ENCODE results near the gene MANBA. TPM values are rescaled to one million over a fixed set of nuclear protein-coding genes. Genes with fewer than 3 reads are reported as not detected.

Gene MANBA
- total and polyA plus RNA-seq, 12 donors = 8.9 to 47.7 (median 27.7) TPM

DNA sequence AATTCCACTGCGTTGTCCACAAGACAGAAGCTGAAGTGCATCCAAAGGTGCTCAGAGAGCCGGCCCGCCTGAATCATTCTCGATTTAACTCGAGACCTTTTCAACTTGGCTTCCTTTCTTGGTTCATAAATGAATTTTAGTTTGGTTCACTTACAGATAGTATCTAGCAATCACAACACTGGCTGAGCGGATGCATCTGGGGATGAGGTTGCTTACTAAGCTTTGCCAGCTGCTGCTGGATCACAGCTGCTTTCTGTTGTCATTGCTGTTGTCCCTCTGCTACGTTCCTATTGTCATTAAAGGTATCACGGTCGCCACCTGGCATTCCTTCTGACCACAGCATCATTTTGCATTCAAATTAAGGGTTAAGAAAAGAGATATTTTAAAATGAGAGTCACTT is 144.1 kb downstream of the MANBA start:
- no peak for DNase-seq
- TF ChIP-seq, protein P1, sequence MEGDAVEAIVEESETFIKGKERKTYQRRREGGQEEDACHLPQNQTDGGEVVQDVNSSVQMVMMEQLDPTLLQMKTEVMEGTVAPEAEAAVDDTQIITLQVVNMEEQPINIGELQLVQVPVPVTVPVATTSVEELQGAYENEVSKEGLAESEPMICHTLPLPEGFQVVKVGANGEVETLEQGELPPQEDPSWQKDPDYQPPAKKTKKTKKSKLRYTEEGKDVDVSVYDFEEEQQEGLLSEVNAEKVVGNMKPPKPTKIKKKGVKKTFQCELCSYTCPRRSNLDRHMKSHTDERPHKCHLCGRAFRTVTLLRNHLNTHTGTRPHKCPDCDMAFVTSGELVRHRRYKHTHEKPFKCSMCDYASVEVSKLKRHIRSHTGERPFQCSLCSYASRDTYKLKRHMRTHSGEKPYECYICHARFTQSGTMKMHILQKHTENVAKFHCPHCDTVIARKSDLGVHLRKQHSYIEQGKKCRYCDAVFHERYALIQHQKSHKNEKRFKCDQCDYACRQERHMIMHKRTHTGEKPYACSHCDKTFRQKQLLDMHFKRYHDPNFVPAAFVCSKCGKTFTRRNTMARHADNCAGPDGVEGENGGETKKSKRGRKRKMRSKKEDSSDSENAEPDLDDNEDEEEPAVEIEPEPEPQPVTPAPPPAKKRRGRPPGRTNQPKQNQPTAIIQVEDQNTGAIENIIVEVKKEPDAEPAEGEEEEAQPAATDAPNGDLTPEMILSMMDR (IDR thresholded peaks at IDR 0.05) = no peak
- no peak for ATAC-seq
- no peaks in the 10 kb centered on the region for H3K9me3 ChIP-seq
- H3K27ac ChIP-seq = no peak overlapping the region
- peaks cover 0 to 28% (median 7%) of the 10 kb centered on the region in 9 donors for H3K4me1 ChIP-seq
- intact Hi-C loops (cut with DNase I) = loop anchor here in 2 of 10 donors (5.0 to 10.0 kb wide), 3 partner anchors 162 to 391 kb away; no protein-coding TSS in a partner anchor
- no peaks in the 10 kb centered on the region for H3K27me3 ChIP-seq
- H3K36me3 ChIP-seq = peaks cover 0 to 59% (median 33%) of the 10 kb centered on the region in 9 donors
- WGBS, 2 donors = 61 to 72% methylated on average over 9 of the region's 9 CpGs
- H3K4me3 ChIP-seq = no peak overlapping the region

DNA sequence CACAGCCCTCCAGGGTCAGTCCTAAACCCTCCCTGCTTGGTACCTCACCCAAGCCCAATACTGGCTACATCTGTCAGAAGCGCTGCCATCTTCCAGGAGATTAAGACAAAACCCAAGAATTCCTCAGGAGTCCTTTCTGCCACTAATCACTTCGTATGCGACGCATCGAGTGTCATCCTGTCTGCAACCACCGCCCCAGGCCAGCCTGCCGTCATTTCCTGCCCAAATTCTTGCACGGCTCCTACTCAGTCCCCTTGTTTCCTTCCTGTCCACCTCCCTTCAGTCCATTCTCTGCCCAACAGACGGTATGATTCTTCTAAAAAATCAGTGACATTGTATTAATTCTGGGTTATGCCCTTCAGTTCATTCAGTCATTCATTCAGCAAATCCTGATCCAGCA is 146.0 kb downstream of the MANBA start:
- no peaks in the 10 kb centered on the region for H3K9me3 ChIP-seq
- 65 to 69% methylated on average over 9 of the region's 9 CpGs for WGBS, 2 donors
- peaks cover 0 to 19% (median 3%) of the 10 kb centered on the region in 9 donors for H3K4me1 ChIP-seq
- peak overlapping the region in 1 of 10 donors; percentile 39 for H3K4me3 ChIP-seq
- H3K36me3 ChIP-seq = peaks cover 0 to 78% (median 46%) of the 10 kb centered on the region in 9 donors
- TF ChIP-seq, protein P1 (IDR thresholded peaks at IDR 0.05) = no peak
- H3K27ac ChIP-seq = peak overlapping the region in 6 of 10 donors; percentile 3 to 79 (median 32)
- peak in 6 of 8 donors; percentile 24 to 61 (median 44) for ATAC-seq
- intact Hi-C loops (cut with DNase I) = loop anchor here in 4 of 10 donors (5.0 to 10.0 kb wide), 5 partner anchors 112 to 482 kb away; partner anchors contain the start of genes BDH2 (in 1 of the 4) and NFKB1 (in 1 of the 4)
- no peak for DNase-seq
- H3K27me3 ChIP-seq = no peaks in the 10 kb centered on the region

DNA sequence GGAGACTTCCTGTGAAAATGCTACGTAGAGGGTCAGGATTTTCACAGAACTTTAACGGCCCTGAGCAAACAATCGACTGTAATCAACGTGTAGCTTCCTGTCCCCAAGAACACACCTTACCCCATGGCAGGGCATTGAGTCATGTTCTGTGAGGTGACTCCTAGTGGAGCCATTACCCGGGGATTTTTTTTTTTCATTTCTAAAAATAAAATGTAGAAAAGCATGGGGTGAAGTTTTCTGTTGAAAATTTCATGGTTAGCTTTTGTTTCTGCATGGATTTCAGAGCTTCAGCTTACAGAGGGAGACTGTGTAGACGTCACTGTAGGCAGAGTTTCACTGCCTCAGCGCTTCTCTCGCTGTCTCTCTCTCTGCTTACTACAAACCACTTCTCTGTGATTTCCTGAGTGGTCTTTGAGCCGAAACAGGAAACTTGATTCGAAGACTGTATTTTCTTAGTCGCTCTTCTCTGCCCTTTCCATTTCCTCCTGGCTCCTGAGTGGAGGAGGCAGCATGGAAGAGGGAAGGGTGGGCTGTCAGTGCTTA is 147.9 kb downstream of the MANBA start:
- Histone ChIP-seq H3K27me3 (no peaks in the 10 kb centered on the region), H3K4me3 (peak overlapping the region in 1 of 10 donors; percentile 39), H3K36me3 (peaks cover 0 to 97% (median 60%) of the 10 kb centered on the region in 9 donors), H3K4me1 (peaks cover 0 to 19% (median 3%) of the 10 kb centered on the region in 9 donors), H3K9me3 (no peaks in the 10 kb centered on the region), H3K27ac (peak overlapping the region in 4 of 10 donors; percentile 20 to 79 (median 44))
- TF ChIP-seq, protein P1 (IDR thresholded peaks at IDR 0.05) = no peak
- 51 to 62% methylated on average over 11 of the region's 11 CpGs for WGBS, 2 donors
- DNase-seq (no peak), ATAC-seq (peak in 2 of 8 donors; percentile 38 to 44)
- intact Hi-C loops (cut with DNase I) = loop anchor here in 4 of 10 donors (5.0 to 10.0 kb wide), 4 partner anchors 111 to 484 kb away; partner anchors contain the start of genes BDH2 (in 1 of the 4) and NFKB1 (in 1 of the 4)

DNA sequence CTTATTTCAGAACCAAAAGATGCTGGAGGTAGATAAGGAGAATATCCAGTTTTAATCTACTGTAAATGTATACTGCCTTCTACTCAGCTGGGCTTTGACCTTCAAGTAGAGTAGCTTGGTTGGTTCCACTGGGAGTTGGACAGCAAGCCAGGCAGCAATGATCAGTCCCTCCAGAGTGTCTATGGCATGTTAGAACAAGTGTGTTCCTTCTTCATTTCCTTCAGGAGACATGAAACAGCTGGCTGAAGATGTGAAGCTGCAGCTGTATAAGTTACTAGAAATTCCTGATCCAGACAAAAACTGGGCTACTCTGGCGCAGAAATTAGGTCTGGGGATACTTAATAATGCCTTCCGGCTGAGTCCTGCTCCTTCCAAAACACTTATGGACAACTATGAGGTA is 148.6 kb downstream of the MANBA start:
- H3K36me3 ChIP-seq = peaks cover 0 to 100% (median 67%) of the 10 kb centered on the region in 9 donors
- intact Hi-C loops (cut with DNase I) = loop anchor here in 4 of 10 donors (5.0 to 10.0 kb wide), 4 partner anchors 110 to 485 kb away; partner anchors contain the start of genes BDH2 (in 1 of the 4) and NFKB1 (in 1 of the 4)
- 84 to 90% methylated on average over 2 of the region's 2 CpGs for WGBS, 2 donors
- H3K27me3 ChIP-seq = no peaks in the 10 kb centered on the region
- DNase-seq (no peak), ATAC-seq (no peak)
- H3K27ac ChIP-seq = peak overlapping the region in 3 of 10 donors; percentile 7 to 79 (median 55)
- H3K4me1 ChIP-seq = peaks cover 0 to 19% (median 3%) of the 10 kb centered on the region in 9 donors
- no peaks in the 10 kb centered on the region for H3K9me3 ChIP-seq
- H3K4me3 ChIP-seq = no peak overlapping the region
- TF ChIP-seq, protein P1 (IDR thresholded peaks at IDR 0.05) = no peak

Measured in heart right ventricle (tissue), 16 donors.